ENCODE results near the gene LPGAT1.
"Not testable (repeated sequence)": the region's sequence is repeated elsewhere in the genome, so short reads cannot be mapped to it uniquely, and the experiment has no call there.

Gene LPGAT1

DNA sequence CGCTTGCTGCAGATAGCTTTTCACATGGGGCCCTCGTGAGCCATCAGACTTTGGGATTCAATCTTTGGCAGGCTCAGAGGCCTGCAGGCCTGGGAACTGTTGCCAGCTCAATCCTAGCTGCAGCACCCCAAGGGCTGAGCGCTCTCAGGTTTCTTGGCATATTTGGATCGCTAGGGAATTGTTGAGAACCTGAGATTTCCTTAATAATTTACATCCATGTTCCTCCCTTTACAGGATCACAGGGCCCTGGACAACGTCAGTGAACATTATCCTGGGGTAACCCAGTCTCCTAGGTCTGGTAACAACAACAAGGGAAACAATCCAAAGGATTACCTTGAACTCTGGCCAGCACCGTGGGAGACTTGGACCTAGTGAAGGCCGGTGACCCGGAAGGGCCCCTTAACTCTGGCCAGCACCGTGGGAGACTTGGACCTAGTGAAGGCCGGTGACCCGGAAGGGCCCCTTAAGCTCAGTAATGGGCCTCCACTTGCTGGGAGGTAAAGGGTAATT lies 105.8 kb downstream of the LPGAT1 start:
- no peak for DNase-seq
- Histone ChIP-seq H3K36me3 (no peaks in the 10 kb centered on the region), H3K9me3 (no peaks in the 10 kb centered on the region), H3K27me3 (no peaks in the 10 kb centered on the region), H3K4me1 (no peaks in the 10 kb centered on the region), H3K4me3 (ENCODE audit: low read depth, low read length) (no peak overlapping the region)
- TF ChIP-seq CTCF (IDR thresholded peaks at IDR 0.05; ENCODE audit: low read depth, low read length), result no peak

DNA sequence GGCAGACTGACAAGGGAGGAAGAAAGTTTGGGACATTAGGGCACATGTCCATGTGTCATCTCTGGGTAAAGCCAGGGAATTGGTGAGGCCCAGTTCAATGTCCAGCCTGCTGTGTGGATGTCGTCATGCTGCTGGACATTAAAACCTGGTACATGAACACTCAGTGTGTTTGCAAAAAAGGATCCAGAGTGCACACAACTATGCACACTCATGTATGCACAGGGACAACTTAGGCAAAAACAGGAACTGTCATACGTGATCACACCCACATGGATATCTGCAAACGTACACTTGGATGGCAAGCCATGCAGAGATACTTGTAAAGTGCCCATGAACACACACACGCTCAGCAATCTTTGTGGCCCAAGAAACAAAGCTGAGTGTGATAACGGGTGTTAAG lies 107.3 kb downstream of the LPGAT1 start:
- no peak for DNase-seq
- Histone ChIP-seq H3K4me3 (ENCODE audit: low read depth, low read length) (no peak overlapping the region), H3K4me1 (no peaks in the 10 kb centered on the region), H3K9me3 (no peaks in the 10 kb centered on the region), H3K36me3 (no peaks in the 10 kb centered on the region), H3K27me3 (no peaks in the 10 kb centered on the region)
- TF ChIP-seq CTCF (IDR thresholded peaks at IDR 0.05; ENCODE audit: low read depth, low read length), result no peak

DNA sequence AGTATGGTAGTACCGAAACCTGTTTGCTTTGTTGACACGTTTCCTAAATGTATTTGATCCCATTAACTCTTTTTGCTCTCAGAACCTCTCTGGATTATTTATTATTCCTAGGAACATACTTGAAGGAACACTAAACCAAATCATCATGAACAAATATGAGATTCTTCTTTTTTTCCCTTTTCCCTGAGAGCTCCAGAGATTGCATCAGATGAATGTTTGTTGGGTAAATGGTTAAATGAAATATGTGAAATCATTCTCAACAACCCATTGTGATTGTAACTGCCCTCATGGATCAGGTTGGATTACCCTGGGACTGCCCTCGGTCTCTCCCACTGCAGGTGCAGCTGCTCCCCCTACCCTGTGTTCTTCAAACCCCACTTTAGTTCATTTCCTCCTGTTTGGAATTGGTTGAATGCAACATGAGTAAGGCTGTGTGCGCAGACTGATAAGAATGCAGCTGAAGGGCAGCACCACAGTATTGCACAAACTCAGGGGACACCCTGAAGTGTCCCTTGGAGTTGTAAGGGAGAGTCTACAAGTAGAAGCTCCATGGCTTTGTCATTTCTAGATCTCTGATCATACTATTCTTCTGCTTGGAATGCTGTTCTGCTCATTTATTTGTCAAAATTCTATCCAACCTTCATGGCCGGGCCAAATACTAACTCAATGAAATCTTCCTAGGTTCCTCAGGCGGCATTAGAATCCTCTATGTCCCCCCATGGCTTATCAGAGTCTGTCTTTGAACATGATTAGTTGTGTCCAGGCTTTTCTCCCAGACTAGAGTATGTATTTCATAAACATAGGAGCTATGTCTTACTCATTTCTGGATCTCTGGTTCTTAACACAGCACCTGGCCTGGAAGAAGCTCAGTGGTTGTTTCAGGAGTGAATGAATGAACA lies 108.0 kb downstream of the LPGAT1 start:
- Histone ChIP-seq H3K4me1 (no peaks in the 10 kb centered on the region), H3K27me3 (no peaks in the 10 kb centered on the region), H3K9me3 (no peaks in the 10 kb centered on the region), H3K36me3 (no peaks in the 10 kb centered on the region), H3K4me3 (ENCODE audit: low read depth, low read length) (no peak overlapping the region)
- no peak for TF ChIP-seq CTCF (IDR thresholded peaks at IDR 0.05; ENCODE audit: low read depth, low read length)
- no peak for DNase-seq

GRCh38 chr1:211716555-211716954 lies 114.0 kb downstream of the LPGAT1 start:
- H3K9me3 ChIP-seq; H3K4me1 ChIP-seq; H3K27me3 ChIP-seq; H3K4me3 ChIP-seq (ENCODE audit: low read depth, low read length); H3K36me3 ChIP-seq; DNase-seq: not testable (repeated sequence)

GRCh38 chr1:211715971-211716370 lies 114.6 kb downstream of the LPGAT1 start:
- peak; percentile 52 for DNase-seq
- H3K4me3 ChIP-seq (ENCODE audit: low read depth, low read length), result no peak overlapping the region
- no peaks in the 10 kb centered on the region for H3K27me3 ChIP-seq
- no peak for TF ChIP-seq CTCF (IDR thresholded peaks at IDR 0.05; ENCODE audit: low read depth, low read length)
- no peaks in the 10 kb centered on the region for H3K9me3 ChIP-seq
- no peaks in the 10 kb centered on the region for H3K36me3 ChIP-seq
- no peaks in the 10 kb centered on the region for H3K4me1 ChIP-seq

DNA sequence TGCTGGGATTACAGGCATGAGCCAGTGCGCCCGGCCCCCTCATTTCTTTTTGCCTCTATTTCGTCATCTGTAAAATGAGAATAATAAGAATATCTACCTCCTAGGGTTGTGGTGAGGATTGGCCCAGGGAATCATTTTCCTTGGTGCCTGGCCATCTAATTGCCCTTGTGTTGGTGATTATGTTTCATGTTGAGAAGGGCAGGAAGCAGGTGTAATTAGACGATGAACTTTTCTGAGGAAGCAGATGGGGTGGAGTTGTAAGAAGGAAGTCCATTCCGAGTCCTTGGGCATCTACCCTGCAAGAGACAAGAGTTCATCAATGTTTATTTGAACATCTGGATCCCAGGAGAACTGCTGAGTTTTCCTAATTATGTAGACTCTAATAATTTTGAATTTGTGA lies 116.4 kb downstream of the LPGAT1 start:
- TF ChIP-seq CTCF (IDR thresholded peaks at IDR 0.05; ENCODE audit: low read depth, low read length), result no peak
- H3K4me1 ChIP-seq, result no peaks in the 10 kb centered on the region
- no peaks in the 10 kb centered on the region for H3K9me3 ChIP-seq
- H3K36me3 ChIP-seq, result no peaks in the 10 kb centered on the region
- no peak overlapping the region for H3K4me3 ChIP-seq (ENCODE audit: low read depth, low read length)
- no peak for DNase-seq
- H3K27me3 ChIP-seq, result no peaks in the 10 kb centered on the region
